GM21529 (cell line): Measurements from ENCODE around the gene NUFIP1.
"Not testable (repeated sequence)": the region's sequence is repeated elsewhere in the genome, so short reads cannot be mapped to it uniquely, and the experiment has no call there.

Experiments
- ATAC-seq: cut with Tn5 transposase; IDR thresholded peaks from one replicate; pipeline ENCODE4 v1.9.1; 2021; ENCODE audit not compliant: unreplicated experiment

Gene NUFIP1

DNA sequence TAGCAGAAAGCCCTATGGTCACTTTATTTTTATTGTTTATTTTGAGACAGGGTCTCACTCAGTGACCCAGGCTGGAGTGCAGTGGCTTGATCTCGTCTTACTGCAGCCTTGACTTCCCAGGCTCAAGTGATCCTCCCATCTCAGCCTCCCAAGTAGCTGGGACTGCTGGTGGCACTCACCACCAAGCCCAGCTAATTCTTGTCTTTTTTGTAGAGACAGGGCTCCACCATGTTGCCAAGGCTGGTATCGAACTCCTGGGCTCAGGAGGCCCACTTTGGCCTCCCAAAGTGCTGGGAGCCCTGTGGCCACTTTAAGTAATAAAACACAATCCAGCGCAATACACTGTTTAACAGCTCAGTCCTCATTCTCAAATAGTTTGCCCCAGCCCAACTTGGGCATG is 69.3 kb downstream of the NUFIP1 start:
- no peak for ATAC-seq

DNA sequence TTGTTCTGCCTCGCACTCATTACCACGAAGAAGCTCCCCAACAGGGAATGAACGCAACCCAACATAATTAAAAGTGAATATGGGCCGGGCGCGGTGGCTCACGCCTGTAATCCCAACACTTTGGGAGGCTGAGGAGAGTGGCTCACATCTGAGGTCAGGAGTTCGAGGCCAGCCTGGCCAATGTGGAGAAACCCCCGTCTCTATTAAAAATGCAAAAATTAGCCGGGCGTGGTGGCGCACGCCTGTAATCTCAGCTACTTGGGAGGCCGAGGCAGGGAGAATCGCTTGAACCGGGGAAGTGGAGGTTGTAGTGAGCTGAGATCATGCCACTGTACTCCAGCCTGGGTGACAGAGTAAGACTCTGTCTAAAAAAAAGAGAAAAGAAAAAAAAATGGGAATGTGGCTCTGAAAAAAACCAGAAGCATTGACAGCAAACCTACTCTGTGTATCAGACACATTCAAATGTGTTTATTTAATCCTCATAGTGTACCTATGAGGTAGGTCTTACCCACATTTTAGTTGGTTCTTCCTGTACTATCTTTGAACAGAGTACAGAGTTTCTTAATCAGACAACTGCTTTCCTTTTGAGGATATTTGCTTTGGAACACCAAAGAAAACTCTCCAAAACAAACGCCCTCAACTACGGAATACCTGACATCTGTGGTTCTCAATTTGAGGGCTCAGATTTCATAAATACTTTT is 70.0 kb downstream of the NUFIP1 start:
- no peak for ATAC-seq

DNA sequence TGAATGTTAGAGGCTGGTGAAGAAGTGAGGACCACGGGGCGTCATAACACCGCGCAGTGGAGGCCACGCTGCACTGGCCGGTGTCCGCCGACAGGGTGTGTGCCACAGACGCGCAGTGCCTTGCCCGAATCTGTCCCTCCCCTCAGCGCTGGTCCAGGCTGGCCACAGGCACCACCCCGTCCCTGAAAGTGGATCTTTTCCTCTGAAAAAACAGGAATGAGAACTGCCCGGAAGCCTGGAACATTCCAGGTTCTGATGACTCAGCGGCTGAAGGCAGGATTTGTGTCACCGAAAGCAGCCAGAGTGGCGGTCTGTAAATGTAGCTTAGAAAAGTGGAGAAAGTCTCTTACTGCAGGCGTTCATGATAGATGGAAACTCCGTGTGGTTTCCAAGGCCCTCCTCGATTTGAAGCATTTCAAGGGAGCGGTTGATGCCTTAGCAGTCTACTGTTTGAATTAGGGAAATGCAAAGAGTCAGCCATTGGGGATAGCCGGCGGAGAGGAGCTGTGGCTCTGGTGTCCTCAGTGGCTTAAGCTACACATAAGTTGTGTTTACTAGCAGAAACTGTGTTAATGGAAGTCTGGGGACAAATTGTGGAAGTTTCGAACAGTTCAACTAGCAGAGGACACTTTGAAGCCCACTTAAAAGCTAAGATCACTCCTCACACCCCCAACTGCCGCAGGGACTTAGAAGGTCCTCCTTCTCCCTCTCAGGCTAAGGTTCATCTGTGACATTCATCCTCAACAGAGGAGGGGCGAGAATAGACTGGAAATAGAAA is 70.8 kb downstream of the NUFIP1 start:
- peak; percentile 88 for ATAC-seq

DNA sequence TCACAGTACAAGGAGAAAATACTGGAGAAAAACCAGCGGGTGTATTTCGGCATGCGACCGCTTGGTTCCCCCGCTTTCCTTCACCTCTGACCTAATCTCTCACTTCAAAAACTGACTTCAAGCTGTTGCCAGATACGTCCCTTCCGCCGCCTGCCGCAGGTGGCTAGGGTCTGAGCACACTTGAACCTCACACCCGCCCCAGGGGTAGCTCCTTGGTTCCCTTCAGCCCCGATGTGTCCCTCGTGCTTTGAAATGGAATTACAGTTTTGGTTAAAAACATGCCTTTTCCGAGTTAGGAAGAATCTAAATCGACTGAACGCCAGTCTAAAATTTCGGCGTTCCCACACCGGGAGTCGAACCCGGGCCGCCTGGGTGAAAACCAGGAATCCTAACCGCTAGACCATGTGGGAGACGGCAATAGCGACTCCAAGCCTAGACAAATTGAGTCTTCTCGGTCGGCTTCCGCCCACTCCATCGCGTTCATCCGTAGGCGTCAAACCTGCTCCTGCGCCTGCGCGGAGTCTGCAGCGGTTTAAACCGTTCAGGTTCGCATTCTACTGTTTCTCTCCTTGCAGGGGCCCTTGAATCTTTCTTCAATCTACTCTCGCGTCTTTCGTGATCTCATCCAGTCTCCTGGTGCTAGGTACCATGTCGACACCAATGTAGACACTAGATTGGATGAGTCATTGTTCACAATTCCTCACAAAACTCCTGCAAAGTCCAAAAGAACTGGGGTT is 71.5 kb downstream of the NUFIP1 start:
- peak; percentile 74 for ATAC-seq

DNA sequence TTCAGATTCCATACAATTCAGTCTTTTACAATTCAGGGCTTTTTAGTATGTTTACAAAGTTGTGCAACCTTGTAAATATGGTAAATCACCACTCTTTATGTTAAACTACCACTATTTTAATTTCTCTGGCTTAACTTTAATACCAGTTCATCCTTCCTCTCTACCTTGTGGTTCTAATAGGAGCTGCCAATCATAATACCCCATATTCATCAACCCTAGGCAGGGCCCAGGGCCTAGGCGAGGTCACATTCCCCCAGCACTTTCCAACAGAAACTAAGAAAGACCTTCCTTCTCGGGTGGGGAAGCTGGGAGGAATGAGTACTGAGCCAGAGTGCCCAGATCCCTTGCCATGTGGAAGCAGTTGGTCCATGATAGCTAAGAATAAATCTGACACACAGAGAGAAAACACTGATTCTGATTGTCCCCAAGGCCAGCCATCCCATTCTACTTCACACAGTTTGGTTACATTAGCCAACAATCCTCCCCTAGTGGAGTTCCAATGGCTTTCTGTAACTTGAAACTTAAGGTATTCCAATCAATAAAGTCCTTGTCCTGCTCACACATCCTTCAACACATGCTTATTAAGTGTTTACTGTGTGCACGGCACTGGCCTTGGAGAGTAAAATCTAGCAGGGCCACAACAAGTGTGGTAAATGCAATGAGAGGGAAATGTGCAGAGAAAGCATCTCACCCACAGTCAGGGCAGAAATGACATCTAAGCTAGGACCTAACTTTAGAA is 76.8 kb downstream of the NUFIP1 start:
- ATAC-seq, result no peak

DNA sequence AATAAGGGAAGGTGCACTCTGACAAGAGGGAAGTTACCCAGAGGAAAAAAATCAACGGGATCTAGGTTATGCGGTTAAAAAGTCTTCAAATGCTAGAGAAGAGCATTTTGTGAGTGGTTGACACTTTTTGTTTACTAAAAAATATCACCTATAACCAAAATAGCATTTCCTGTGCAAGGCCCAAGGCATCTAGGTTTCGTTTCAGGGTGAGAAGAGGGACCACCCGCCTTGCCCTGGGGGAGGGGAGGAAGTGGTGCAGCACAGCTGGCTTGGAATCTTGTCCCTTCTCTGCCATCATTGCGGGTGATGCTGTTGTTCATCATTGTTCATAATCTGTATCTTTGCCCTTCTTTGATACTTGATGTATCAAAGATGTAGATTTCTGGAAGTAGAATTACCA is 80.6 kb downstream of the NUFIP1 start:
- ATAC-seq, result no peak

DNA sequence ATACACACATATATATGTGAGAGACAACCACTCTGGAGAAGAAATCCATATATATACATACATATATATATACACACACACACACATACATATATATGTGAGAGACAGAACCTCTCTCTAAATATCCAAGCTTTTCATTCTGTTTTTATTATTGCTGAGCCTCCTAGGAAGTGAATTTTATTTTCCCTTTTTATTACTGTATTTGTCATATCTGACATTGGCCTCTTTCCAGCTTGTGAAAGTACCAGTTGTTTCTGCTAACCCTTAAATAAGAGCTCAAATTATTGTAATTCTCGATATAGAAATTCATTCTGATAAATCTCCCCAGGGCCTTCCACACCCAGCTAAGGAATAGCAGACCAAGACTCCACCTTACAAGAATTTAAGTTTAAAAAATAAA is 81.0 kb downstream of the NUFIP1 start:
- ATAC-seq, result no peak

DNA sequence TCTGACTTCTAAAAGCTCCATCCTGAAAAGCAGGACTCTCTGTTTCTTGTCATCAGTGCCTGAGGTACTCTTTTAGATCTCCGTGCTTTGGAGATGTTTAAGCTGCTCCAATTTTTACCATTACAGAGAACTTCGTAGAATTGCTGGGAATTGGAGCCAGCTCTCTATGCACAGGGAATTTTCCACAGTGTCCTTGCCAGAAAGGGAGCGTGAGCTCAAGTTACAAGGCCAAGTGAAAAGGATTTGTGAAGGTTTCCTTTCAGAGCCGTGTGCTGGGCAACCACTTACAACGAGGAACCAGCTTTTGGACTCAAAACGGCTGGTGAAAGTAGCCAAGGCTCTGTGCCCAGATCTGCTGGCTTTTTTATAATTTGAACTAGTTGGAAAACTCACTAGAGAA is 82.6 kb downstream of the NUFIP1 start:
- no peak for ATAC-seq

DNA sequence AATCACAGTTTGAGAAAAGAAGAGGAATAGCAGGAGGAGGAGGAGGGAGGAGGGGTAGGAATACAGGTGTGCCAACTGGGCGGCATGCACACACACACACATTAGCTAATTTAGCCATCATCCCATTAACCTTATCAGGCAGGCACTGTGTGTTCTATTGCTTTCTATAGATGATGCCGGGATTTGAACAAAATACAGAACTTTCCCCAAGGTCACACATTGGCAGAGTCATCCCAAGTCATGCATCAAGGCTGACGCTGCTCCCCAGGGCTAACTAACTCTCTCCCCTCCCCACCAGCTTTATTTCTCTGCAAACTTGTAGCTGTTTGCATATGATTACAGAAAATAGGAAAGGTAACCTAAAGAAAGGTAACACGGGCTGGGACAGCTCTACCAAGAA is 83.0 kb downstream of the NUFIP1 start:
- no peak for ATAC-seq

DNA sequence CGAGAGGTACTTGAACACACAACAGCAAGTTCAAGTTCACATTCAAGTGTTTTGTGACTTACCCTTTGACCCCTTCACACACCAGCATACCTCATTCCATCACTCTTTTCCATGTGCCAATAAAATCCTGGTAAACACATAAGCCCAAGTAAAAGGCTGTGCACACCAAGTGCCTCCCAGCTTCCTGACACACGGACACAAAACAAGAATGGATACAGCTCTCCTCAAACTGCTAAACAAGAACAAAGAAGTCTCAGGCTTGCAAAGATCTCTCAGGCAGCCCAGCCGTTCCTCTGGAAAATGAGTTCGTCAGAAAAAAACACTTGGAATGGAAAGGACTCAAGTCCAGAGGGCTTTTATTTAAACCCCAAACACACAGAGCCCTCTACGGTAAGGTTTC is 83.7 kb downstream of the NUFIP1 start:
- ATAC-seq, result no peak

DNA sequence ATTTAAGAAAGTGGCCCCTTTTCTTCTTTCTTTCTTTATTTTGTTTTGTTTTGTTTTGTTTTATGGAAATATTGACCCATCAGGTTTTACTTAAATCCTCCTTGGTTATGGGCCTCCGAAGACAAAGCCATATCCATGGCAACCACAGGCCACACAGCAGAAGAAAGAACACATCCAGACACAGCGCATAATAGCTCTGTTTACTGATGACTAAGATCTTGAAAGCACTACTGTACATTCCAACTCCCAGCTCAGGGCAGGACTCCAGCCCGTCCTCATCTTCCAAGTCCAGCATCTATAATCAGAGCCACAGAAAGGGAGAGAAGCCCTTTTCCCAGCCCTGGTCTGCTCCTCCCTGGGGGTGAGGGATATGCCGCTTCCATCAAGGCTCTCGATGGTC is 84.3 kb downstream of the NUFIP1 start:
- ATAC-seq, result no peak

DNA sequence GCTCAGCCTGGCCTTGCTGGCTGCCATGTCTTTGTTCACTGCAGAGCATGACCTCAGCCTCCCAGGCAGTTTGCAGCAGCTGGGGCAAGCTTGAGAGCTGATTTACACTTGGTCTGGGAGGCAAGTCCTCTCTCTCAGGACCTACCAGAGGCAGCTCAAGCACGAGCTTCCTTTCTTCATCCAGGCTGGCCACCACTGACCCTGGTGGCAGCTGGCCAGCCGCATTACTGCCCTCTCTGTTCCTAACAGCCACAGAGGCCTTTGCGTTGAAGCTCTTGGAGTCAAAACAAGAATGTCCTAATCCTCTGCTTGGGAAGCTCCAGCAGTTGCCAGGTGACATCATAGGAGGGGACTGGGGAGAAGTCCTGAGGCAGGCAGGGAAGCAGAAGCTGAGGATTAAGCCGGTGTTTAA is 85.7 kb downstream of the NUFIP1 start:
- ATAC-seq, result no peak

DNA sequence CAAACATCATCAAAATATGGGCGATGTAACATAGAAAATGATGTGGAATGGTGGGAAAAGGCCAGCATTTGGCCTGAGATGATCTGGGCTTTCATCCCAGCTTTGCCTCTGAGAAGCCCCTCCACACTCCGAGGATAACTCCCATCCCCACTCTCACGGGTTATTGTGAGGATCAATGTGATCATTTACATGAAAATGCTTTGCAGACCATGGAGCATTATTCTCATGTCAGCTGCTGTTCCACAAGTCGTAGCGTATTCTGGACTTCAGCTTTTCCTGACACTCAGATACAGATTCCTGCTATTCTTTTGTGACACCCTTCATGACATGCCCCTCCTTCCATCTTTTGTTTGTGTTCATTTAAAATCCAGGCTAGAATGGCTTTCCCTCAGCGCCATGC is 86.5 kb downstream of the NUFIP1 start:
- no peak for ATAC-seq

DNA sequence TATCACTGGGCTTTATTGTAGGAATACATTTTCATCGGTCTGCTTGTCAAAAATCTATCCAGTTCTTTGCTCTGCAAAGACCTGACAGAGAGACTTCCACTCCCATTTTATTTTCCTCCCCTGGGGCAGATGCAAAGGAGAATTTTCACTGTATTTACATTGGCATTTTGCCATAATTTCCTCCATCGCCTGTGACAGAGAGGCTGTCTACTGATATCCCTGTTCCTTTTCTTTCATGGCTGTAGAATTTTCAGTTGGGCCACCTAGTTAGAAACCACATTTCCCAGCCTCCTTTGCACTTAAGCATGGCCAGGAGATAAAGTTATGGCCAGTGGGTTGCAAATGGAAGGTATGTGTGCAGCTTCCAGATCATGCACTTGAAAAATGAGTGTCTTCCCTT is 89.3 kb downstream of the NUFIP1 start:
- no peak for ATAC-seq

DNA sequence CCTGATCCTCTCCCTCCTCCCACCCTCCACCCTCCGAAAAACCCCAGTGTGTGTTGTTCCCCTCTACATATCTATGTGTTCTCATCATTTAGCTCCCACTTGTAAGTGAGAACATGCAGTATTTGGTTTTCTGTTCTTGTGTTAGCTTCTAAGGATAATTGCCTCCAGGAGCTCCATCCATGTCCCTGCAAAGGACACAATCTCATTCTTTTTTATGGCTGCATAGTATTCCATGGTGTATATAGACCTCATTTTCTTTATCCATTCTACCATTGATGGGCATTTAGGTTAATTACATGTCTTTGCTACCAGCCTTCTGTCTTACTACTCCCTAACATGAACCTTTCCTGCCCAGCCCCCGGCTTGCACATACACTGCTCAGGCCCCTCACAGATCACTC is 91.0 kb downstream of the NUFIP1 start:
- ATAC-seq, result not testable (repeated sequence)

DNA sequence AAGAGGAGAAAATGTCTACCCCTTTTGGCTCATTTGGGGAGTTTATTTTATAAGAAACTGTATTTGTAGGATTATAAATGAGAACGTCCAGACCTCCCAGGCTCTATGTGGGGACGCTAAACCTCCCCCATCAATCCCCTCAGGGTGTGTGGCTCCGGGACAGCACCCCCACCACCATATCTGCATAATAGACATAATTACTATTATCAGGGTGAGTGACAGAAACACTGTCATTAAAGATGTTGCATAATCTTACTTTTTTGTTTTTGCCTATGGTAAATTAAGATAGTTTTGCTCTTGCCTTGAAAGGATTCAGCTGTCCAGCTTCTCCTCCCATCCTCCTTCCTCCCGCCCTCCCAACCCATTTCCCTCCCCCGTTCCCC is 93.3 kb downstream of the NUFIP1 start:
- no peak for ATAC-seq

DNA sequence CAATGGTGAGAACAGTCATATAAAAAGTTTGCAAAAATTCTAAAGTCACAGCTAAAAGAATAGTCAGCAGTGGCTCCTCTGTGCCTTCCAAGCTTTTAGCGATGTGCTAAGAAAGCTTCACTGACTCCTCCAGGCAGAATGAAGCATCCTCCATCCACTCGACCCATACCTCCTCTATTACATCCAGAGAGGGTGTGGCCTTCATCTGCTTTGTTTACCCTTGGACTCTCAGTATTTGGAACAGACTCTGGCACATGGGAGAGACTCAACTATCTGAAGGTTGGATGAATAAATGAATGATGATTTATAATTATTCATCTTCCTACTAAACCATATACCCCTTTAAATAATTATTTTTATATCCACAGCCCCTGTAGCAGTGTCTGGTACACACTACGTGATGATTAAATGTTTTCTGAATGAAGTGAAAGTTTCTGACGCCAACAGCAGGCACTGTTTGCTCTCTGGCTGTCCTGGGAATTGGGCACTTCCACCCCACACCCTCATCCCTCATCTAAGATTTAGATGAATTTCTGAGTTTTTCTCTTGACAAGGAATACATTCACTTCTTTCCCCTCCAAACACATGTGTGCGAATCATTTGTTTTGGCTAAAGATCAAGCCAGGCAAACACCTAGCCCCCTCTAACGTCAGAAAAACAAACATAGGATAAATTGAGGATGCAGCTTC is 93.9 kb downstream of the NUFIP1 start:
- no peak for ATAC-seq

DNA sequence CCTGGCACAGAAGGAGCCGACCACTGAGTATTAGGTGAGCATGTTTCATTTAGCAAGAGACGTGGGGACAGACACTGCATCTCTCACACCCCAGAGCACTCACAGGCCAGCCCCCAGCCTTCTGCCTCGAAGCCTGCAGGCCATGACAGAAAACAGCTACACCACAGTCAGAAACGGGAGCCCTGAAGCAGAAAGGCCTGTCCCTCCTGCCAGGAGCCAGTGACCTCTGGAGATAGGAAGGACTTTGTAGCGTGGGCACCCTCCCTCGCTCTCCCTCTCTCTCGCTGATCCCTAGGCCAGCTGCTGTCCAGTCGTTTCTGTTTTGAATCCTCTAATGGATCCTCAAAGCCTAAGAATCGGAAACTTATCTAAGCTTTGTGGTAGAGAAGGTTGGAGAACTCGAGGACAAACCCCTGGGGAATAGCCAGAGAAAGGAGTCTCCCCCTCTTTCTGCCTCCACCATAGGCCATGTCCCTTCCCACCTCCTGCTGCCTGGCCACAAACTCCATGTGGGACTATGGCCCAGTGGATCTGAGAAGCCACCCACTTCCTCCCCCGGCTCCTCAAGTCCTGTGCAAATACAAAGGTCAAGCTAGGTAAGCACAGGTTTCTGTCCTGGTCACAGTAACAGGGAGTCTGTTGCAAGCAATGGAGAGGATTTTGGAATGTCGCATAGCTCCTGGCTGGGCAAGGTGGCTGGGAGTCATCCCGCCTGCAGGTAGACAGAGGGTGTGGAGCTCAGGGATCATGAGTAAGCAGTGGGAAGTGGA is 95.1 kb downstream of the NUFIP1 start:
- no peak for ATAC-seq
